HepG2 (cell line): Measurements from ENCODE around the gene SNX13. TPM values are rescaled to one million over a fixed set of nuclear protein-coding genes. Genes with fewer than 3 reads are reported as not detected.

Experiments used
- ADNP ChIP-seq: sonication (generic); formaldehyde crosslinking; IDR thresholded peaks from 2 replicates; pipeline ENCODE4 v1.4.0; 2020; ENCODE audit warnings: missing genetic modification reagents
- KLF15 ChIP-seq: sonication (generic); formaldehyde crosslinking; IDR thresholded peaks from 2 replicates; pipeline ENCODE4 v1.8.1; 2023; ENCODE audit warnings: borderline replicate concordance, mild to moderate bottlenecking, inconsistent platforms, missing genetic modification reagents, mixed read lengths
- ZNF263 ChIP-seq: sonication (generic); formaldehyde crosslinking; IDR thresholded peaks from 2 replicates; pipeline ENCODE4 v1.4.0; 2020; ENCODE audit warnings: missing genetic modification reagents
- ZNF354B ChIP-seq: sonication (generic); formaldehyde crosslinking; IDR thresholded peaks from 2 replicates; pipeline ENCODE4 v1.8.0; 2022; ENCODE audit warnings: mild to moderate bottlenecking, missing genetic modification reagents
- polyA plus RNA-seq, 8 experiments: library from polyadenylated mRNA; depleted of rRNA in 3 of 8; stranded (reverse) in 7 of 8; unstranded in 1 of 8; fragments of >200 nt; fragmentation: Illumina TruSeq in 4 of 8; extraction: Trizol in 4 of 8; gene quantifications; 2 replicates each; pipeline versions ENCODE4 v1.2.1 to v1.2.3, GENCODE V29; 2011 to 2016; ENCODE audit warnings: low read depth in 4 of 8, missing spikeins in 1 of 8, mixed read lengths in 1 of 8; ENCODE audit not compliant: insufficient read depth in 1 of 8
- total RNA-seq, 5 experiments: library from RNA; depleted of rRNA; stranded (reverse); fragments of >200 nt; fragmentation: Illumina TruSeq; extraction: Trizol; gene quantifications; 2 replicates each; pipeline ENCODE4 v1.2.3, GENCODE V29; 2016; ENCODE audit warnings: low read depth in 1 of 5
- TF ChIP-seq, protein P1 (sequence below): sonication (generic); formaldehyde crosslinking; IDR thresholded peaks from 2 replicates; pipeline ENCODE4 v1.4.0; 2020; ENCODE audit warnings: missing genetic modification reagents, borderline replicate concordance
- TF ChIP-seq, protein P2 (sequence below): IDR thresholded peaks from 2 replicates; pipeline ENCODE4 v1.6.1; 2016; ENCODE audit warnings: low read depth, missing genetic modification reagents, missing compliant biosample characterization

The SNX13 gene
- total and polyA plus RNA-seq, 2 of the 13 experiments (the other 11 are each of a cell fraction or from before 2014, with no cell fraction given) = 14.3 to 32.3 TPM

DNA sequence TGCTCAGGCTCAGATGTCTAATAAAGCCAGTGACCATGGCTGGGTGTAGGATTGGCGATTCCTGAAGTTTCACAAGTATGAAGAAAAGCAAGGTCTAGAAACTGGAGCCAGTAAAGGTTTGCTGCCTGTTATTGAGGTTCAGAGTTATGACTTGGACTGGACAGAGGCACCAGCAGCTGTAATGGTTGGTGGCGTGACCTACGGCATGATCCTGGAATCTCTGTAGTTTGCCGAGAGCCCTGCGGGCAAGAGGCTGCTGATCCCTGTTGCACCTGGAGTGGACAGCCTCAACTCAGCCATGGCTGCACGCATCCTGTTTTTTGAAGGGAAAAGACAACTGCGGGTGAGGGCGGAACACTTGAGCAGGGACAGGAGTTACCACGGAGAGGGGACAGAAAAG is 22.4 kb upstream of the SNX13 start (continued):
- TF ChIP-seq, protein P1, sequence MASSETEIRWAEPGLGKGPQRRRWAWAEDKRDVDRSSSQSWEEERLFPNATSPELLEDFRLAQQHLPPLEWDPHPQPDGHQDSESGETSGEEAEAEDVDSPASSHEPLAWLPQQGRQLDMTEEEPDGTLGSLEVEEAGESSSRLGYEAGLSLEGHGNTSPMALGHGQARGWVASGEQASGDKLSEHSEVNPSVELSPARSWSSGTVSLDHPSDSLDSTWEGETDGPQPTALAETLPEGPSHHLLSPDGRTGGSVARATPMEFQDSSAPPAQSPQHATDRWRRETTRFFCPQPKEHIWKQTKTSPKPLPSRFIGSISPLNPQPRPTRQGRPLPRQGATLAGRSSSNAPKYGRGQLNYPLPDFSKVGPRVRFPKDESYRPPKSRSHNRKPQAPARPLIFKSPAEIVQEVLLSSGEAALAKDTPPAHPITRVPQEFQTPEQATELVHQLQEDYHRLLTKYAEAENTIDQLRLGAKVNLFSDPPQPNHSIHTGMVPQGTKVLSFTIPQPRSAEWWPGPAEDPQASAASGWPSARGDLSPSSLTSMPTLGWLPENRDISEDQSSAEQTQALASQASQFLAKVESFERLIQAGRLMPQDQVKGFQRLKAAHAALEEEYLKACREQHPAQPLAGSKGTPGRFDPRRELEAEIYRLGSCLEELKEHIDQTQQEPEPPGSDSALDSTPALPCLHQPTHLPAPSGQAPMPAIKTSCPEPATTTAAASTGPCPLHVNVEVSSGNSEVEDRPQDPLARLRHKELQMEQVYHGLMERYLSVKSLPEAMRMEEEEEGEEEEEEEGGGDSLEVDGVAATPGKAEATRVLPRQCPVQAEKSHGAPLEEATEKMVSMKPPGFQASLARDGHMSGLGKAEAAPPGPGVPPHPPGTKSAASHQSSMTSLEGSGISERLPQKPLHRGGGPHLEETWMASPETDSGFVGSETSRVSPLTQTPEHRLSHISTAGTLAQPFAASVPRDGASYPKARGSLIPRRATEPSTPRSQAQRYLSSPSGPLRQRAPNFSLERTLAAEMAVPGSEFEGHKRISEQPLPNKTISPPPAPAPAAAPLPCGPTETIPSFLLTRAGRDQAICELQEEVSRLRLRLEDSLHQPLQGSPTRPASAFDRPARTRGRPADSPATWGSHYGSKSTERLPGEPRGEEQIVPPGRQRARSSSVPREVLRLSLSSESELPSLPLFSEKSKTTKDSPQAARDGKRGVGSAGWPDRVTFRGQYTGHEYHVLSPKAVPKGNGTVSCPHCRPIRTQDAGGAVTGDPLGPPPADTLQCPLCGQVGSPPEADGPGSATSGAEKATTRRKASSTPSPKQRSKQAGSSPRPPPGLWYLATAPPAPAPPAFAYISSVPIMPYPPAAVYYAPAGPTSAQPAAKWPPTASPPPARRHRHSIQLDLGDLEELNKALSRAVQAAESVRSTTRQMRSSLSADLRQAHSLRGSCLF (CRISPR knock-in tag) = no peak
- TF ChIP-seq, protein P2, sequence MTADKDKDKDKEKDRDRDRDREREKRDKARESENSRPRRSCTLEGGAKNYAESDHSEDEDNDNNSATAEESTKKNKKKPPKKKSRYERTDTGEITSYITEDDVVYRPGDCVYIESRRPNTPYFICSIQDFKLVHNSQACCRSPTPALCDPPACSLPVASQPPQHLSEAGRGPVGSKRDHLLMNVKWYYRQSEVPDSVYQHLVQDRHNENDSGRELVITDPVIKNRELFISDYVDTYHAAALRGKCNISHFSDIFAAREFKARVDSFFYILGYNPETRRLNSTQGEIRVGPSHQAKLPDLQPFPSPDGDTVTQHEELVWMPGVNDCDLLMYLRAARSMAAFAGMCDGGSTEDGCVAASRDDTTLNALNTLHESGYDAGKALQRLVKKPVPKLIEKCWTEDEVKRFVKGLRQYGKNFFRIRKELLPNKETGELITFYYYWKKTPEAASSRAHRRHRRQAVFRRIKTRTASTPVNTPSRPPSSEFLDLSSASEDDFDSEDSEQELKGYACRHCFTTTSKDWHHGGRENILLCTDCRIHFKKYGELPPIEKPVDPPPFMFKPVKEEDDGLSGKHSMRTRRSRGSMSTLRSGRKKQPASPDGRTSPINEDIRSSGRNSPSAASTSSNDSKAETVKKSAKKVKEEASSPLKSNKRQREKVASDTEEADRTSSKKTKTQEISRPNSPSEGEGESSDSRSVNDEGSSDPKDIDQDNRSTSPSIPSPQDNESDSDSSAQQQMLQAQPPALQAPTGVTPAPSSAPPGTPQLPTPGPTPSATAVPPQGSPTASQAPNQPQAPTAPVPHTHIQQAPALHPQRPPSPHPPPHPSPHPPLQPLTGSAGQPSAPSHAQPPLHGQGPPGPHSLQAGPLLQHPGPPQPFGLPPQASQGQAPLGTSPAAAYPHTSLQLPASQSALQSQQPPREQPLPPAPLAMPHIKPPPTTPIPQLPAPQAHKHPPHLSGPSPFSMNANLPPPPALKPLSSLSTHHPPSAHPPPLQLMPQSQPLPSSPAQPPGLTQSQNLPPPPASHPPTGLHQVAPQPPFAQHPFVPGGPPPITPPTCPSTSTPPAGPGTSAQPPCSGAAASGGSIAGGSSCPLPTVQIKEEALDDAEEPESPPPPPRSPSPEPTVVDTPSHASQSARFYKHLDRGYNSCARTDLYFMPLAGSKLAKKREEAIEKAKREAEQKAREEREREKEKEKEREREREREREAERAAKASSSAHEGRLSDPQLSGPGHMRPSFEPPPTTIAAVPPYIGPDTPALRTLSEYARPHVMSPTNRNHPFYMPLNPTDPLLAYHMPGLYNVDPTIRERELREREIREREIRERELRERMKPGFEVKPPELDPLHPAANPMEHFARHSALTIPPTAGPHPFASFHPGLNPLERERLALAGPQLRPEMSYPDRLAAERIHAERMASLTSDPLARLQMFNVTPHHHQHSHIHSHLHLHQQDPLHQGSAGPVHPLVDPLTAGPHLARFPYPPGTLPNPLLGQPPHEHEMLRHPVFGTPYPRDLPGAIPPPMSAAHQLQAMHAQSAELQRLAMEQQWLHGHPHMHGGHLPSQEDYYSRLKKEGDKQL (CRISPR knock-in tag) = no peak
- no peak for TF ChIP-seq ADNP (CRISPR knock-in tag)
- no peak for TF ChIP-seq ZNF354B (CRISPR knock-in tag)
- no peak for TF ChIP-seq KLF15 (CRISPR knock-in tag)
- no peak for TF ChIP-seq ZNF263 (CRISPR knock-in tag)
